ENCODE measurements around the gene KCTD7. TPM values are rescaled to one million over a fixed set of nuclear protein-coding genes. Genes with fewer than 3 reads are reported as not detected.
"Not testable (repeated sequence)": the region's sequence is repeated elsewhere in the genome, so short reads cannot be mapped to it uniquely, and the experiment has no call there.

KCTD7 gene
- total and polyA plus RNA-seq, 2 of the 13 experiments (the other 11 are each of a cell fraction or from before 2014, with no cell fraction given): 7.3 to 13.5 TPM

- 0 out of 2 replicates have a peak, but pooled peaks have one; percentile 1 for TF ChIP-seq IKZF5 (CRISPR knock-in tag; IDR thresholded peaks at IDR 0.05)
These were observed 36.0 kb upstream of the KCTD7 start (continued) for GRCh38 chr7:66592597-66593146.

- H3K36me3 ChIP-seq (replicated peaks in 1 of 2; ENCODE audit: control insufficient read depth in 1 of 2, insufficient read depth in 2 of 2, low read length in 2 of 2); H3K9ac ChIP-seq (ENCODE audit: insufficient read depth, low read depth, low read length); H3K27ac ChIP-seq (ENCODE audit: extremely low read length, insufficient read depth, low read length); FAIRE-seq; in situ Hi-C loops (cut with HindIII; ENCODE audit: extremely low pct_ligation_motif_present, low pct_unique_long_range_greater_than_20kb); H3K4me3 ChIP-seq (replicated peaks in 1 of 3; ENCODE audit: insufficient read depth in 1 of 3, low read depth in 2 of 3, low read length in 3 of 3); H3K9me3 ChIP-seq (ENCODE audit: low read length); POLR2A ChIA-PET; H3K27me3 ChIP-seq (ENCODE audit: control insufficient read depth in 1 of 2, insufficient read depth in 2 of 2, low read length in 2 of 2); ATAC-seq; H3K4me2 ChIP-seq (ENCODE audit: low read depth, low read length); DNase-seq (ENCODE audit: low spot score); CTCF ChIA-PET (ENCODE audit: low intra/inter-chr PET ratio, low total read pairs); BruUV-seq (replicated peaks); H2AFZ ChIP-seq (ENCODE audit: low read length): not testable (repeated sequence)
- 75% methylated on average over 5 of the region's 8 CpGs for WGBS (ENCODE audit: low lambda C conversion rate)
- H3K4me1 ChIP-seq (ENCODE audit: insufficient read depth, low read length): peaks cover 51% of the 10 kb centered on the region
- intact Hi-C loops (cut with micrococcal nuclease; ENCODE audit: unreplicated experiment): loop anchor here (5.0 kb wide), 1 partner anchor 33 kb away; the partner anchor contains the start of gene KCTD7
- H3K79me2 ChIP-seq (ENCODE audit: insufficient read depth, low read length): peaks cover 28% of the 10 kb centered on the region
- peaks cover 12% of the 10 kb centered on the region for H4K20me1 ChIP-seq (ENCODE audit: insufficient read depth, low read length)
- peak; percentile 99 for TF ChIP-seq ZNF761 (CRISPR knock-in tag; conservative IDR thresholded peaks at IDR 0.05)
These were observed 34.6 kb upstream of the KCTD7 start for GRCh38 chr7:66594082-66594481.

- no peak for ATAC-seq
- intact Hi-C loops (cut with micrococcal nuclease; ENCODE audit: unreplicated experiment): no loop called here
- BruUV-seq (replicated peaks): no TSS peak
- TF ChIP-seq ZNF770 (CRISPR knock-in tag; IDR thresholded peaks at IDR 0.05): no peak
- no peak for TF ChIP-seq CBX5 (CRISPR knock-in tag; IDR thresholded peaks at IDR 0.05; ENCODE audit: borderline replicate concordance)
- TF ChIP-seq FOXC1 (CRISPR knock-in tag; IDR thresholded peaks at IDR 0.05; ENCODE audit: borderline replicate concordance): no peak
- no peak for TF ChIP-seq AHDC1 (CRISPR knock-in tag; IDR thresholded peaks at IDR 0.05; ENCODE audit: borderline replicate concordance)
These were observed 31.2 kb upstream of the KCTD7 start for GRCh38 chr7:66597461-66597860.

More at GRCh38 chr7:66597461-66597860, 31.2 kb upstream of the KCTD7 start:
- H3K79me2 ChIP-seq (ENCODE audit: insufficient read depth, low read length): no peaks in the 10 kb centered on the region
- no peaks in the 10 kb centered on the region for H4K20me1 ChIP-seq (ENCODE audit: insufficient read depth, low read length)
- DNase-seq (ENCODE audit: low spot score): no peak
- H3K9me3 ChIP-seq (ENCODE audit: low read length): no peaks in the 10 kb centered on the region
- no peaks in the 10 kb centered on the region for H3K36me3 ChIP-seq (replicated peaks in 1 of 2; ENCODE audit: control insufficient read depth in 1 of 2, insufficient read depth in 2 of 2, low read length in 2 of 2)
- CTCF ChIA-PET (ENCODE audit: low intra/inter-chr PET ratio, low total read pairs): no interaction called here
- H3K4me3 ChIP-seq (replicated peaks in 1 of 3; ENCODE audit: insufficient read depth in 1 of 3, low read depth in 2 of 3, low read length in 3 of 3): no peak overlapping the region
- no peak overlapping the region for H3K4me2 ChIP-seq (ENCODE audit: low read depth, low read length)
- H3K4me1 ChIP-seq (ENCODE audit: insufficient read depth, low read length): peaks cover 48% of the 10 kb centered on the region
- POLR2A ChIA-PET: interaction anchor here (1.4 kb wide), 1 partner anchor 31 kb away, joined by 3 read pairs; the partner anchor contains the start of gene KCTD7
- no peak overlapping the region for H3K9ac ChIP-seq (ENCODE audit: insufficient read depth, low read depth, low read length)
- no peaks in the 10 kb centered on the region; a peak in 1 of 5 replicates for H3K27me3 ChIP-seq (ENCODE audit: control insufficient read depth in 1 of 2, insufficient read depth in 2 of 2, low read length in 2 of 2)
- in situ Hi-C loops (cut with HindIII; ENCODE audit: extremely low pct_ligation_motif_present, low pct_unique_long_range_greater_than_20kb): no loop called here
- no peak for FAIRE-seq
- no peak overlapping the region for H3K27ac ChIP-seq (ENCODE audit: extremely low read length, insufficient read depth, low read length)
- 0% methylated on average over 2 of the region's 2 CpGs for WGBS (ENCODE audit: low lambda C conversion rate)
- H2AFZ ChIP-seq (ENCODE audit: low read length): no peak overlapping the region

Data from HepG2 (cell line).